Left hindlimb (tissue), 1 donor: ENCODE measurements around the gene GSPT1.
"Not testable (repeated sequence)": the region's sequence is repeated elsewhere in the genome, so short reads cannot be mapped to it uniquely, and the experiment has no call there.

ENCODE experiments used
- DNase-seq: peaks from one replicate; pipeline ENCODE4 v3.0.0-alpha.2; 2018

GSPT1 gene

DNA sequence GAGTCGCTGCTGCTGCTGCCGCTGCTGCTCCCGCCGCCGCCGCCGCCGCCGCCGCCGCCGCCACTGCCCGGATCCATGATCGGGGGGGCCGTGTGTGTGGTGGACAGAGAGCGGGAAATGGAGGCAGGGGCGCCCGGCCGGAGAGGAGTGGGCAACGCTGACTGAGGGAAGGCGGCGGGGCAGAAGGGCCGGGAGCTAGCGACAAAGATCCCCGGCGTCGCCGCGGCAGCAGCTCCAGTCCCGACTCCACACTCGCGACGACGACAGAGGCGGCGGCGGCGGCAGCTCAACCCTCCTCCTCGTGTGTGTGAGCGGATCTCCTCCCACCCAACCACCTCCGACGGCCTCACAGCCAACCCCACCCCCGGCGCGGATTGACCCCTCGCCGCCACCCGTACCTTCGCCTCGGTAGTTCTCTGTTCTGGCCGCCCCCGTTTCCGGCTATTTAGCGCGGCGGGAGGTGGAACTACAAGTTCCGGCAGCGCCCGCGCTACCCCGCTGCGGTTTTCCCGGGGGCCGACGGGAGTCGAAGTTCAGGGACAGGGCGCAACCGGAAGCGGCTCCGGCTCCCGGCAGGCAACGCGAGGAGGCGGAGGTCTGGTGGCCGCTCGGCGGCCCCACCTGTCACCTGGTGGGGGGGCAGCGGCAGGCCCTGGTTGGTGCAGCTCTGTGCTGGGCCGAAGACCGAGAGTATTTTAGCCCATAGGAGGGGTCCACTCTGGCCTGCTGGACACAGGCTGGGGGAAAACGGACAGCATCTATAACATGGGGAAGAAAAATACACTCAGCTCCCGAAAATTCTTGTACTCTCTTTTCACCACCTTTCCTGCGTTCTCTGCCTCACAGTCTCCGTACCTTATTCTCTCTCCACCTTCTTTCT lies at the start of gene GSPT1:
TSS of gene GSPT1 (minus strand) at position 313 of the 880 bp plus-strand sequence. CDS start at position 77, 236 bp downstream.
- peak; percentile 99 for DNase-seq

DNA sequence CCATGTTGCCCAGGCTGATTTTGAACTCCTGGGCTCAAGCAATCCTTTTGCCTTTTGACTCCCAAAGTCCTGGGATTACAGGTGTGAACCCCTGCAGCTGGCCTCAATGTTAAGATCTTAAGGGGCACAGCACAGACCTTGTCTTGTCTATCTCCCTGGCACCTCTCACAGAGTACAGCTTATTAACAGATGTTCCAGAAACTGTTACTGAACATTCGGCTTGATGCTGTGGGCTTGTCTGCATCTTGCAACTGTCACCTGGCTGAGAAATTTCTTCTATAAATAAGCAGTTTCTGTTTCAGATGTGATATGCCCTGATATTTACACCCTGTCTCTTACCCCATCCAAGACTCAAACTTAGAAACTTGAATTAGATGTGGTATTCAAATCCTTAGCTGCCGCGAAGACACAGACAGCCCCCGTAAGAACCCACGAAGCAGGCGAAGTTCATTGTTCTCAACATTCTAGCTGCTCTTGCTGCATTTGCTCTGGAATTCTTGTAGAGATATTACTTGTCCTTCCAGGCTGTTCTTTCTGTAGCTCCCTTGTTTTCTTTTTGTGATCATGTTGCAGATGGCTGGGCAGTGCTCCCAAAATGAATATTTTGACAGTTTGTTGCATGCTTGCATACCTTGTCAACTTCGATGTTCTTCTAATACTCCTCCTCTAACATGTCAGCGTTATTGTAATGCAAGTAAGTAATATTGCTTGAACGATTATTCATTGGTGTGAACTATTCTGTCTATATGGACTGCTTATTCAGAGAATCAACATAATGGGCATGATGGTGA lies 49.2 kb upstream of the GSPT1 start, which contains the start of gene TNFRSF17:
TSS of gene TNFRSF17 (plus strand) at position 450 of the 791 bp plus-strand sequence. CDS start at position 565, 115 bp downstream.
- no peak for DNase-seq

DNA sequence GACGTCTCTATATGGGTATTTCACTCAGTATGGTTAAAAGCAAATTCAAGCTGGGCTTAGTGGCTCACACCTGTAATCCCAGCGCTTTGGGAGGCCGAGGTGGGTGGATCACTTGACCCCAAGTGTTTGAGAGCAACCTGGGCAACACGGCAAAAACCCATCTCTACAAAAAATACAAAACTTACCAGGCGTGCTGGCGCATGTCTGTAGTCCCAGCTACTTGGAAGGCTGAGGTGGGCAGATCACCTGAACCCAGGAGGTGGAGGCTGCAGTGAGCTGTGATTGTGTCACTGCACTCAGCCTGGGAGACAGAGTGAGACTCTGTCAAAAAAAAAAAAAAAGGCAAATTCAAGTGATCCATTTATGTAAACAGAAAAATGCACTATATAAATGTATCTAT lies 48.0 kb upstream of the GSPT1 start:
- DNase-seq = no peak

DNA sequence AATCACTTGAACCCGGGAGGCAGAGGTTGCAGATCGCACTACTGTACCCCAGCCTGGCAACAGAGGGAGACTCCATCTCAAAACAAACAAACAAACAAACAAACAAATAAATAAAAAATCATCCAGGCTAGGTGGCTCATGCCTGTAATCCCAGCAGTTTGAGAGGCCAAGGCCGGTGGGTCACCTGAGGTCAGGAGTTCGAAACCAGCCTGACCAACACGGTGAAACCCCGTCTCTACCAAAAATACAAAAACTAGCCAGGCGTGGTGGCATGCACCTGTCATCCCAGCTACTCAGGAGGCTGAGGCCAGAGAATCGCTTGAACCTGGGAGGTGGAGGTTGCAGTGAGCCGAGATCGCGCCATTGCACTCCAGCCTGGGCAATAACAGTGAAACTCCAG lies 47.2 kb upstream of the GSPT1 start:
- DNase-seq = not testable (repeated sequence)

DNA sequence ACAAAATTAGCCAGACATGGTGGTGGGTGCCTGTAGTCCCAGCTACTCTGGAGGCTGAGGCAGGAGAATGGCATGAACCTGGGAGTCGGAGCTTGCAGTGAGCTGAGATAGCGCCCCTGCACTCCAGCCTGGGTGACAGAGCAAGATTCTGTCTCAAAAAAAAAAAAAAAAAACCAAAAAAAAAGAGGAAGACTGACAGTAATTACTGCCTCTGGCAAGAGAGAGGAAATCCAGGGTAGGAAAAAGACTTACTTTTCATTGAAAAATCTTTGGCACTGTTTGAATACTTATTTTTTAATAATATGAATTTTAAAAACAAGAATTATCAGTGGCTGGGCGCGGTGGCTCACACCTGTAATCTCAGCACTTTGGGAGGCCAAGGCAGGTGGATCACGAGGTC lies 46.7 kb upstream of the GSPT1 start:
- not testable (repeated sequence) for DNase-seq

DNA sequence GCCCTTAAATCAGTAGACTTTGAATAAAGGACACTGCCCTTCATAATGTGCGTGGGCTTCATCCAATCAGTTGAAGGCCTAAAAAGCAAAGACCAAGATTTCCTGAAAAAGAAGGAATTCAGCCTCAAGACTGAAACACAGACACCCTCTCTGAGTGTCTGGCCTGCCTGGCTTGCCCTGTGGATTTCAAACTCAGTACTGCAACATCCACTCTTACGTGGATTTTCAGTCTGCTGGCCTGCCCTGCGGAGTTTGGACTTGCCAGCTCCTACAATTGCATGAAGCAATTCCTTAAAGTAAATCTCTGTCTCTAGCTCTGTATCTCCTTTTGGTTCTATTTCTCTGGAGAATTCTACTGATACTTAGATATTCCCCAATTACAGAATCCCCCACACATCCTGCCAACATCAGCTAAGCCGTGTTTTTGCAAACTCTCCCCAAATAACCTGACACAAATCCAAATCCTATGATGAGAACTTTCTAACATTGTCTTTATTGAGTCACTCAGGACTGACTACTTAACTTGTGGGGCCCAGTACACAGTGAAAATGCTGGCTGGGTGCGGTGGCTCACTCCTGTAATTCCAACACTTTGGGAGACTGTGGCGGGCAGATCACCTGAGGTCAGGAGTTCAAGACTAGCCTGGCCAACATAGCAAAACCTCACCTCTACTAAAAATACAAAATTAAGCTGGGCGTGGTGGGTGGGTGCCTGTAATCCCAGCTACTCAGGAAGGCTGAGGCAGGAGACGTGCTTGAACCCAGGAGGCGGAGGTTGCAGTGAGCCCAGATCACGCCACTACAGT lies 42.0 kb upstream of the GSPT1 start:
- no peak for DNase-seq

DNA sequence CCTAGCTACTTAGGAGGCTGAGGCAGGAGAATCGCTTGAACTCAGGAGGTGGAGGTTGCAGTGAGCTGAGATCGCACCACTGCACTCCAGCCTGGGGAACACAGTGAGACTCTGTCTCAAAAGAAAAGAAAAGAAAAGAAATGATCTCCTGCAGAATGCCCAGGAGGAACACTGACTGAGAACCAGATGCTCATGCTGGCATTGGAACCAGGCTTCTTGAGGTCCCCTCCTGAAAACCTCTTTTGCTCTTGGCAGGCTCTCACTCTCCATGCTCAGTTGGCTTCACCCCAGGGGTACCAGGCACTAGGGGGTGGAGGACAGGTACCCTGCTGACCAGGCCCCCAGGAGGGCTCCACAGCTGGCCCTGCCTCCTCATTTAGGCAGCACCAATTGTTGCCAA lies 40.8 kb upstream of the GSPT1 start:
- DNase-seq = no peak

DNA sequence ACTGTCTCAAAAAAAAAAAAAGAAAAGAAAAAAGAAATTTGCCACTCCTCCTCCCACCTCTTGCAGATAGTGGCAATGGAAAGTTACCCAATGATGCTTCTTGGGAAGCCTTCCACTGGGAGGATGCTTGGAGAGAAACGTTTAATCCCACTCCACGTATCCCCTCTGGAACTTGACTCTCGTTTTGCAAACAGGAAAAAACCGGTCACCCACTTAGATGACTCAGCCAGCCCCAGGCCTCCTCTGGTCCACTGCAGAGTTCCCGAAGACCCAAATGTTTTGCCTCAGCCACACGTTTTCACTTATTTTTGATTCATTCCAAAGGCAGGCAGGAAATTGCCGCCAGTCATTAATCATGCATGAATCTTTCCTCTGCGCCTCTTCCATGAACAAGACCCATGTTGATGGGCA lies 40.0 kb upstream of the GSPT1 start:
- no peak for DNase-seq

DNA sequence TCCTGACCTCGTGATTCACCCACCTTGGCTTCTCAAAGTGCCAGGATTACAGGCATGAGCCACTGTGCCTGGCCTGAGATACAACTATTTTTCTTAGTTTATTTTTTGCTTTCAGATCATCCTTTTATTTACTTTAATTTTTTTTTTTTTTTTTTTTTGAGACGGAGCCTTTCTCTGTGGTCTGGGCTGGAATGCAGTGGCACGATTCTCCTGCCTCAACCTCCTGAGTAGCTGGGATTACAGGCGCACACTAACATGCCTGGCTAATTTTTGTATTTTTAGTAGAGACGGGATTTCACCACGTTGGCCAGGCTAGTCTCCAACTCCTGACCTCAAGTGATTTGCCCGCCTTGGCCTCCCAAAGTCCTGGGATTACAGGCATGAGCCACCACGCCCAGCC lies 37.8 kb upstream of the GSPT1 start:
- not testable (repeated sequence) for DNase-seq

DNA sequence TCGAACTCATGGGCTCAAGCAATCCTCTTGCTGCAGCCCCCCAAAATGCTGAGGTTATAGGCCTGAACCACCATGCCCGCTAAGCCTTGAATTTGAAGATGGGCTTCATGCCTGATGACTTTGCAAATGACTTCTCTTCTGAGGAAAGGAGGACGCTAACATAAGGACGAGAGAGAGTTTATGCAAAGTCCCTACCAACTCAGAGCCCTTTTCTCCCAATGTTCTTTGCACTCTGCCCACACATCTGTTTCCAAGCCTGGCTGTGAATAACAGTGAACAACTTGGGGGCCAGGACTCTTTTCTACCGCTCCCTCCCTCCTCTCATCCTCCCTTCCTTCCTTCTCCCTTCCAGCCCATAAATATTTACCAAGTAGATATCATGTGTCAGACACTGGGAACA lies 34.6 kb upstream of the GSPT1 start:
- DNase-seq = no peak

DNA sequence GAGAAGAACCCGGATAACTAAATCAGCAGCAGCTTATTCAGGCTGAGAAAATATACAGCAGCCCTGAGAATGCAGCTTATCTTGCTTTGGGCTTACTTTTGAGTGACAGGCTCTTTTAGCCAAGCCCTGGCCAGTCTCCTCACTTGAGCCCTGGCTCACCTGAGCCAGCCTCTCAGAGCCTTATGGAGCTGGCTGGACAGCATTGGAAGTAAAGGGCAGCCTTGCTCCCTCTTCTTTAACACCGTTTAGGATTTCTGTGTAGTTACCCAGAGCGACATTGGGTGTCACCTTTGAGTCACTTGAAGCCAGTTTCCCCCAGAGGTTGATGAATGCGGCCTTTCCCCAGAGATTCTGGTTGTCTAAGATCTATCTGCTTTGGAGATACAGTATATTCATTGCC lies 33.8 kb upstream of the GSPT1 start:
- no peak for DNase-seq

DNA sequence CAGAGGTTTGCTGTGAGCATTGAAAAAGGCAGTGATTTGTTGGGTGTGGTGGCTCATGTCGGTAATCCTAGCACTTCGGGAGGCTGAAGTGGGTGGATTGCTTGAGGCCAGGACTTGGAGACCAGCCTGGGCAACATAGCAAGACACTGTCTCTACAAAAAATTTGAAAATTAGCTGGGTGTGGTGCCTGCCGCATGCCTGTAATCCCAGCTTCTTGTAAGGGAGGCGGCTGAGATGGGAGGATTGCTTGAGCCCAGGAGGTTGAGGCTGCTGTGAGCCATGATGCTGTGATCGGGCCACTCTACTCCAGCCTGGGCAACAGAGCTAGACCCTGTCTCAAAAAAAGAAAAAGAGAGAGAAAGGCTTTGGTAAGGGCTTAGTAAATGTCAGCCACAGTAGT lies 33.1 kb upstream of the GSPT1 start:
- no peak for DNase-seq

DNA sequence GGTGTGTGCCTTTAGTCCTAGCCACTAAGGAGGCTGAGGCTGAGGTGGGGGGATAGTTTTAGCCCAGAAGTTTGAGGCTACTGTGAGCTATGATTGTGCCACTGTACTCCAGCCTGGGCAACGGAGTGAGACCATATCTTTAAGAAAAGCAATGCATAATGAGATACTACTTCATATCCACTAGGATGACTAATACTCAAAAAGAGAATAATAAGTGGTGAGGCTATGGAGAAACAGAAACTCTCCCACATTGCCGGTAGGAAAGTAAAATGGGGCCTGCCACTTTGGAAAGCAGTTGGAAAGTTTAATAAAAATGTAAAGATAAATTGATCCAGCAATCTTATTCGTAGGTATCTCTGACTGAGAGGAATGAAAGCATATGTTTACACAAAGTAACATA lies 30.7 kb upstream of the GSPT1 start:
- no peak for DNase-seq

DNA sequence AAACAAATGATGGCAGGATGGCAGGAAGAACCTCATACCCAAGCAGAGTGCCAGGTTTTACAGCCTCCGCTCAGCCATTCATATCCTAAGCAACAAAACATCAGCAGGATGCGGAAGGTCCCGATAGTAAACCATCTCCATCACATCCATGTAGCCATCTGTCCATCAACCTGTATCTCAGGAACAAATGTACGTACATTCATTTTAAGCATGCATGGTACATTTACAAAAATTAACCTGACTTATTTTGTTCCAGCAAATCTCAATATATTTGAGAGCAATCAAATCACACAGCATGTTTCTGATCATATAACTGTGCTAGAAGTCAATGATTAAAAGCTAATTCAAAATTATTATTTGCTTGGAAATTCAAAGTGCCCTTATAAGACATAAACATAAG lies 26.2 kb upstream of the GSPT1 start, which contains the start of gene NPIPB2:
TSS of gene NPIPB2 (minus strand) at position 101 of the 400 bp plus-strand sequence. CDS start at position 101, 0 bp downstream.
- not testable (repeated sequence) for DNase-seq

DNA sequence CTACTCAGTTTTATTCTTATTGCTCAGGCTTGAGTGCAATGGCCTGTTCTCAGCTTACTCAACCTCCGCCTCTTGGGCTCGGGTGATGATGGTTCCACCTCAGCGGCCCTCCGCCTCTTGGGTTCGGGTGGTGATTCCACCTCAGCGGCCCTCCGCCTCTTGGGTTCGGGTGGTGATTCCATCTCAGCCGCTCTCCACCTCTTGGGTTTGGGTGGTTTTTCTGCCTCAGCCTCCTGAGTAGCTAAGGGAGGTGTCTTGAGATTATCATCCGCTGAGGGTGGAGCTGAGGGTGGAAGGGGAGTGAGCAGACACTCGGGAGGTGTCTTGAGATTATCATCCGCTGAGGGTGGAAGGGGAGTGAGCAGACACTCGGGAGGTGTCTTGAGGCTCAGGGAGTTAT lies 11.6 kb upstream of the GSPT1 start:
- not testable (repeated sequence) for DNase-seq

DNA sequence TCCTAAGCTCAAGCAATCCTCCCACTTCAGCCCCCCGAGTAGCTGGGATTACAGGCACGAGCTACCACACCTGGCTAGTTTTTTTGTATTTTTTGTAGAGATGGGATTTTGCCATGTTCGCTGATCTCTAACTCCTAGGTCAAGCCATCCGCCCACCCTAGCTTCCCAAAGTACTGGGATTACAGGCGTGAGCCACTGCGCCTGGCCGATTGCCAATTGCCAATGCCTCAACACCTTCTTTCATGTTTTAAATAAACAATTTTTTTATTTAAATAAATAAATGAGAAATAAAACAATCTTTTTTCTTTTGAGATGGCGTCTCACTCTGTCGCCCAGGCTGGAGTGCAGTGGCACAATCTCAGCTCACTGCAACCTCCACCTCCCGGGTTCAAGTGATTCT lies 8.3 kb upstream of the GSPT1 start:
- DNase-seq = not testable (repeated sequence)

DNA sequence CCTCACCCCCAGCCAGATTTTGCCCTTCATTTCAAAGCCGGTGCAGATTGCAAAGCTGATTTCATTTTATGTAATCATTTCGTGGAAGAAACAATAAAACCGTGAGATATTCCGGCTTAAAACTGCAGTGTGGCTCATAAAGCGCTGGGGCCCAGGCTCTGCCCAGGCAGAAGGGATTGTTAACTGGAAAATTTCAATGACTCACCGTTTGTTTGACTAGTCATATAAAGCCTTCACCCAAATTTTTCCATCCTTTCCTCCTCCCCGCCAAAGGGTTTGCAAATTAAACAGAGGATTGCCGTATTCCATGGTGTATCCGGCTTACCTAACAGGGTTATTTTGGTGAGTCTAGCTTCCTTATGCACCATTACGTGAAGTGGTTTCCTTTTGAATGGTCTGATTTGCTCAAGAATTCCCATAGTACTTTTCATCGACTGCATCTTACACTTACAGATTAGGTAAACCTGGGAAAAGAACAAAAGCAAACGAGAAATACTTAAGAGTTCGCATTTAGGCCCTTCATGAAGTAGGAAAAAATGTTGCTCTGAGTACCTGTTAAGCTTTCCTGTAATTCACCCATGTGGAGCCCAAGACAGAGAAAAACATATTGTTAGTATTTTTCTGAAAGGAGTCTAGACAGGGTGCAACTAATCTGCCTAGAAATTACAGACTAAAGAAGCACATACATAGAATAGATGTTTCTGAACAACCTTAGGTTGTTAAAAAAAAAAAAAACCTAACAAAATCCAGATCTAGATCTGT lies 949 bp upstream of the GSPT1 start:
- DNase-seq = no peak

DNA sequence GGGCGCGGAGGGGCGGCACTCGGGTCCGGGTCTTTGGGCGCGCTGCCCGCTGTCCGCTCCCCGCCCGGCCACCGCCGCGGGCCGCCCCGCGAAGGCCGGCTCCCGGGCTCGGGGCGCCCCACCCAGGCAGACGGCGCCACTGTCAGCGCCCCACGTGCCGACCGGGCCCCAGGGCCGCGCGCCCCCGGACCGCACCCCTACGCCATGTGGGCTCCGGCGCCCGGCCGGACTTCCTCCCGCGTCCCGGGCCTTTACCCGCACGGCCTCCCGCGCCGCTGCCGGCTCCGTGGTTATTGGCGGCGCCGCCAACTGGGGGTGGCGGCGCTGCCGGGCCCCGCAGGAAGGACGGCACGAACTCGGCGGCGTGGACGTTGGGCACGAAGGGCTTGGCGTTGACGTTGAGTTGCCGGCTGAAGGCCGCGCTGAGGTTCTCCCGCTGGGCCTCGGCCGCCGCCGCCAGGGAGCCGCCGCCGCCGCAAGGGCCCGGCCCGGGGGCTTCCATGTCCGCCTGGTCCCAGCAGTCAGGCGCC lies 577 bp downstream of the GSPT1 start:
- DNase-seq = peak; percentile 49

DNA sequence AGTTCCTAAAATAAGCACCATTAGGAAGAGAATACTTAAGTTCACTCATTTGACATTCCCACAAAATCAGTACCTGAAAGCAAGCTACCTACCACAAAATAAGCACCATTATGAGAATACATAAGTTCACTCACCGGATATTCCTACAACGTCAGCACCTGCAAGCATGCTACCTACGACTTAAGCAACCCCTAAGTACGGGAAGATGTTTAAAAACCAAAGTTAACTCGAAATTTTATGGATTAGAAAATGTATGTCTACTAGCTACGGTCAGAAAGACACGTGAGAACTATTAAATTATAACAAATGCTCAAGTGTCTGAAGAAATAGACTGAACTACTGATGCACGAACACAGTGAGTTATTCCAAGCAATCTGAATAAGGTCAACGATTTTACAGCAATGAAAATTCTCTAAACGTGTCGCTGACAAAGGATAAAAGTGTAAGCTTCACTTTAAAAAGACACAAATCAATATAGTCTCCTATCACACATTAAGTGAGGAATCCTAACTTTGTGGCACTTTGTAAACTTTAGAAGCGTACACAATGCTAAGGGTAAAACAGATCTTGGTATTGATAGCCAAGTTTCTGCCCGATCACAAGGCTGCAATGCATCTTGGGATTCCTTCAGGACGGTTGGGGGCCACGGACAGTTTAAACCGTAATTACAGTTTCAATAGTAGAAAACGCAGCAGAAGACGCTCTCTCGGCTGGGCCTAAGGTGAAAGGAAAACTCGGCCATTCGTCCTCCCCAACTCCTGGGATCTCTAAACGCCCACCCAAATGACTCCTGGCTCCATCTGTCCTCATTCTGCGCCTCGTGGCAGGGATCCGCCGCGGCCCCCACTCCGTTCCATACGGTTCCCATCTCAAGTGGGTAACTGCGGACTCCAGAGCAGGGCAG lies 1.3 kb downstream of the GSPT1 start:
- peak; percentile 44 for DNase-seq

DNA sequence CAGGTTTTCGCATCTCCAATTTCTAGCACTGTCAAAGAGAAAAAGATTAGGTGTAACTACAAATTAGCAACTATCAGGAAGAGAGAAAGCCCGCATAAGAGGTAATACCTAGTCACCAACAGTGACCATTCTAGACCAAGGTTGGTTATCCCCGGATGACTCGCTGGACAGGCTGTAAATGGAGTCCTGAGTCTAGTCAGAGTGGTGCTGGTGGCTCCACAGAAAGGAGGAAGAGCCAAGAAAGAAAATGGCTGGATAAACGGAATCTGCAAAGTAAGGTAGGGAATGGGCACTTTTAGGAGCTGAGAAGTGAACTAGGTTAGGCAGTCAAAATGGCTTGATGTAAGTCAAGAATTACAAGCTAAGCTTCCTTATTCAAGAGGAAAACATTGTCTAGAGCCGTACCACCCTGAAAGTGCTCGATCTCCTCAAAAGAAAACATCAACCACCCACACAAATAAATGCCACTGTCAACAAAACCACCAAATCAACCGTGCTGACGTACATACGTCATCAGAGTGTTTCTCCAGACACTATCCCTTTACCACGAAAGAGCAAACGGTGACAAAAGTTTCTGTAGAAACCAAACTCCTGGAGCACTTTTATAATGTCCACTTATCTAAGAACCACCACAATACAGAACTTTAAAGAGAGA lies 2.2 kb downstream of the GSPT1 start:
- DNase-seq = no peak
